K562 (cell line): ENCODE data around the gene PPP2R5A. TPM values are rescaled to one million over a fixed set of nuclear protein-coding genes. Genes with fewer than 3 reads are reported as not detected.

Source experiments
- CBX8 ChIP-seq: fragments of 200-600 bp; sonication (generic); IDR thresholded peaks from 2 replicates; pipeline ENCODE4 v1.6.1; 2012; ENCODE audit warnings: borderline replicate concordance, mixed run types, low read depth, mild to moderate bottlenecking, moderate library complexity, mixed read lengths, low read length, control low read depth, inconsistent platforms; ENCODE audit not compliant: poor library complexity, severe bottlenecking; ENCODE audit errors: extremely low read depth
- EHMT2 ChIP-seq: fragments of 450-650 bp; IDR thresholded peaks from 2 replicates; pipeline ENCODE4 v1.6.1; 2018; ENCODE audit warnings: antibody characterized with exemption
- GTF2A2 ChIP-seq: IDR thresholded peaks from 2 replicates; pipeline ENCODE4 v1.6.1; 2016; ENCODE audit warnings: mild to moderate bottlenecking, missing genetic modification characterization, missing compliant biosample characterization
- HMG20A ChIP-seq: fragments of 450-650 bp; formaldehyde crosslinking; conservative IDR thresholded peaks from 2 replicates; pipeline ENCODE4 v1.4.0; 2020; ENCODE audit warnings: mild to moderate bottlenecking, mixed read lengths
- NFIX ChIP-seq: fragments of 250-450 bp; sonication (Bioruptor Pico); IDR thresholded peaks from 2 replicates; pipeline ENCODE4 v1.4.0; 2020; ENCODE audit warnings: low read depth, mild to moderate bottlenecking, moderate library complexity
- NRF1 ChIP-seq, 2 experiments: fragments of 450-650 bp; IDR thresholded peaks in 1 of 2; conservative IDR thresholded peaks in 1 of 2; 2 replicates each; pipeline ENCODE4 v1.6.1; 2014; ENCODE audit warnings: mild to moderate bottlenecking in 2 of 2
- SAFB ChIP-seq: fragments of 200-400 bp; formaldehyde crosslinking; IDR thresholded peaks from 2 replicates; pipeline ENCODE4 v1.6.1; 2017; ENCODE audit warnings: low read depth, low read length, borderline replicate concordance
- polyA plus RNA-seq, 8 experiments: library from polyadenylated mRNA; depleted of rRNA in 4 of 8; stranded (reverse) in 5 of 8; unstranded in 3 of 8; fragments of >200 nt; fragmentation: Nextera tagmentation in 2 of 8; fragmentation: Illumina TruSeq in 1 of 8; extraction: Ambion mirVana in 2 of 8; extraction: Trizol in 1 of 8; gene quantifications; 2 replicates each; pipeline versions ENCODE4 v1.2.1 to v1.2.3, GENCODE V29; 2011 to 2014; ENCODE audit warnings: inconsistent platforms in 1 of 8, missing spikeins in 1 of 8
- total RNA-seq, 7 experiments: library from RNA; depleted of rRNA in 6 of 7; stranded (reverse); fragments of >200 nt in 6 of 7; fragmentation: Illumina TruSeq in 2 of 7; extraction: Trizol in 2 of 7; gene quantifications; 2 replicates each; pipeline versions ENCODE4 v1.2.1 to v1.2.3, GENCODE V29; 2011 to 2021; ENCODE audit warnings: low replicate concordance in 1 of 7
- TF ChIP-seq, protein P1 (sequence below): fragments of 200-800 bp; sonication (Bioruptor generic); IDR thresholded peaks from 2 replicates; pipeline ENCODE4 v1.6.1; 2016; ENCODE audit warnings: missing genetic modification characterization, missing compliant biosample characterization
- TF ChIP-seq, protein P2 (sequence below): fragments of 250-450 bp; sonication (Bioruptor Pico); IDR thresholded peaks from 2 replicates; pipeline ENCODE4 v1.5.0; 2021; ENCODE audit warnings: mild to moderate bottlenecking, moderate library complexity
- TF ChIP-seq, protein P3 (sequence below): sonication (generic); formaldehyde crosslinking; IDR thresholded peaks from 2 replicates; pipeline ENCODE4 v1.8.0; 2022; ENCODE audit warnings: missing genetic modification reagents, mild to moderate bottlenecking, borderline replicate concordance
- TF ChIP-seq, protein P4 (sequence below): sonication (generic); formaldehyde crosslinking; IDR thresholded peaks from 2 replicates; pipeline ENCODE4 v1.8.0; 2022; ENCODE audit warnings: mild to moderate bottlenecking, missing genetic modification reagents, borderline replicate concordance

The PPP2R5A gene
- total and polyA plus RNA-seq, 9 of the 15 experiments (the other 6 are each of a cell fraction or from before 2014, with no cell fraction given) = 26.9 to 106 (median 64.3) TPM

DNA sequence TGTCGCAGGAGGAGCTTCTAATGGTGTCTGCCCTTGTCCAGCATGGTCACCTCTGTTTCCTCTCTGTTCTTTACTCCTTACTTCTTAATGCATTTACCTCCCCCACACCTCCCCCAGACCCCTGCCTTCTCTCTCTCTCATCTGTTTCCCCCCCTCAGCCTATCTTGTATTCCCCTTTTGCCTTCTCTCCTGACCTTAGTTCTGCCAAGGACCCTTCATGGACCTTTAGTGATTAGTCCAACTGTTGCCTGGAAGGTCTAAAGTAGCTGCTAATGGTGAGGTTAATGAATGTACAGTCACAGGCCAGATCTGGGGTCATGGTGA, 42.3 kb upstream of the PPP2R5A start (continued):
- TF ChIP-seq, protein P1, sequence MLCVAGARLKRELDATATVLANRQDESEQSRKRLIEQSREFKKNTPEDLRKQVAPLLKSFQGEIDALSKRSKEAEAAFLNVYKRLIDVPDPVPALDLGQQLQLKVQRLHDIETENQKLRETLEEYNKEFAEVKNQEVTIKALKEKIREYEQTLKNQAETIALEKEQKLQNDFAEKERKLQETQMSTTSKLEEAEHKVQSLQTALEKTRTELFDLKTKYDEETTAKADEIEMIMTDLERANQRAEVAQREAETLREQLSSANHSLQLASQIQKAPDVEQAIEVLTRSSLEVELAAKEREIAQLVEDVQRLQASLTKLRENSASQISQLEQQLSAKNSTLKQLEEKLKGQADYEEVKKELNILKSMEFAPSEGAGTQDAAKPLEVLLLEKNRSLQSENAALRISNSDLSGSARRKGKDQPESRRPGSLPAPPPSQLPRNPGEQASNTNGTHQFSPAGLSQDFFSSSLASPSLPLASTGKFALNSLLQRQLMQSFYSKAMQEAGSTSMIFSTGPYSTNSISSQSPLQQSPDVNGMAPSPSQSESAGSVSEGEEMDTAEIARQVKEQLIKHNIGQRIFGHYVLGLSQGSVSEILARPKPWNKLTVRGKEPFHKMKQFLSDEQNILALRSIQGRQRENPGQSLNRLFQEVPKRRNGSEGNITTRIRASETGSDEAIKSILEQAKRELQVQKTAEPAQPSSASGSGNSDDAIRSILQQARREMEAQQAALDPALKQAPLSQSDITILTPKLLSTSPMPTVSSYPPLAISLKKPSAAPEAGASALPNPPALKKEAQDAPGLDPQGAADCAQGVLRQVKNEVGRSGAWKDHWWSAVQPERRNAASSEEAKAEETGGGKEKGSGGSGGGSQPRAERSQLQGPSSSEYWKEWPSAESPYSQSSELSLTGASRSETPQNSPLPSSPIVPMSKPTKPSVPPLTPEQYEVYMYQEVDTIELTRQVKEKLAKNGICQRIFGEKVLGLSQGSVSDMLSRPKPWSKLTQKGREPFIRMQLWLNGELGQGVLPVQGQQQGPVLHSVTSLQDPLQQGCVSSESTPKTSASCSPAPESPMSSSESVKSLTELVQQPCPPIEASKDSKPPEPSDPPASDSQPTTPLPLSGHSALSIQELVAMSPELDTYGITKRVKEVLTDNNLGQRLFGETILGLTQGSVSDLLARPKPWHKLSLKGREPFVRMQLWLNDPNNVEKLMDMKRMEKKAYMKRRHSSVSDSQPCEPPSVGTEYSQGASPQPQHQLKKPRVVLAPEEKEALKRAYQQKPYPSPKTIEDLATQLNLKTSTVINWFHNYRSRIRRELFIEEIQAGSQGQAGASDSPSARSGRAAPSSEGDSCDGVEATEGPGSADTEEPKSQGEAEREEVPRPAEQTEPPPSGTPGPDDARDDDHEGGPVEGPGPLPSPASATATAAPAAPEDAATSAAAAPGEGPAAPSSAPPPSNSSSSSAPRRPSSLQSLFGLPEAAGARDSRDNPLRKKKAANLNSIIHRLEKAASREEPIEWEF (CRISPR knock-in tag) = 0 out of 2 replicates have a peak, but pooled peaks have one; percentile 2
- TF ChIP-seq, protein P2, sequence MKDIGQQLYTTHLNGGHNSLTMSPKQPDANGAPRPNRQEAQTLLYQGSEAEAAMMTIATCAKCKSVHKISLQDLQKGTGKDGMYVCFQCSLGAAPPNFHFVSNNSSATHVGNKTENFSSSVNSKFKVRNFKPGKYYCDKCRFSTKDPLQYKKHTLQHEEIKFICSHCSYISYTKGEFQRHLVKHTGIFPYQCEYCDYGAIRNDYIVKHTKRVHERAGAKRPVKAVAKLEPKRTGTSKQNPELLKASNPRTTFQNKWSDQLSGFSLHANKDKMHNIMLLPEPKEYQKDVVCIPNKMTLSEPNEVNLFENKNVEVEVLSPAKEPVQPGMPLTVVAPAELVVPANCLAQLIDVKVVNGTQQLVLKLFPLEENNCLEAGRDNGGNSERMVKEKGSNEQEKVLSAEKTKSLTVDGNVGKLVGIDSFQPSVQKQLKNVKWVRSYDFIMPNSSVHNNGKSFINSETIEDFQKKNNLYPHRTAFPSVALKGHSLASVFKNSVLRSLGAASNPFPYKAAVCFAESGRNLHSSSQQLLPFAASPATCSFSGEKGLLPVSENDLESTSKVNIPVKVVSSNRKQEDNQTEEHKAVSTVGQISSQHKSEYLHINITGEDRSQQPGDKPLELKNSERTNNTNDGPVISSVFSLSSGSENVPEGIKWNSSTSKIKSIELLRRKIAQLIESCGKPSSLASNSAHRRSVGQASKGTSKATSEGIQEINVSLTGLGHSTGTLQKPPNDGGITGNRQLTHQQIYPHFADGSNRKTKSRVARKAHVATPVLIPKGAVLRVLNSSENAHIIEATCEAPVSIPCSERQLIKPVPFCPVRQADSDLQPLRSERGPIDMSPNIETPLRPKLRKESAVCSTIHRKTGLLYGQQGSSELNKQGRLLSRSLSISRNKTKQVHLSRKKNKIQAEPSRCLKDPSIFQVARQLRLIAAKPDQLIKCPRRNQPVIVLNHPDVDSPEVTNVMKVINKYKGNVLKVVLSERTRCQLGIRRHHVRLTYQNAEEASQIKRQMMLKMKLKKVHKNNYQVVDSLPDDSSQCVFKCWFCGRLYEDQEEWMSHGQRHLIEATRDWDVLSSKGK = no peak
- TF ChIP-seq HMG20A (CRISPR knock-in tag) (no peak), SAFB (no peak), CBX8 (no peak), GTF2A2 (tag) (peak; percentile 14; the same call in 1 of the 2 replicates), NRF1 (conservative IDR thresholded peaks at IDR 0.05 in 1 of 2, IDR thresholded peaks at IDR 0.05 in 1 of 2) (no peak), NFIX (no peak), EHMT2 (0 out of 2 replicates have a peak, but pooled peaks have one; percentile 12)
- TF ChIP-seq, protein P3, sequence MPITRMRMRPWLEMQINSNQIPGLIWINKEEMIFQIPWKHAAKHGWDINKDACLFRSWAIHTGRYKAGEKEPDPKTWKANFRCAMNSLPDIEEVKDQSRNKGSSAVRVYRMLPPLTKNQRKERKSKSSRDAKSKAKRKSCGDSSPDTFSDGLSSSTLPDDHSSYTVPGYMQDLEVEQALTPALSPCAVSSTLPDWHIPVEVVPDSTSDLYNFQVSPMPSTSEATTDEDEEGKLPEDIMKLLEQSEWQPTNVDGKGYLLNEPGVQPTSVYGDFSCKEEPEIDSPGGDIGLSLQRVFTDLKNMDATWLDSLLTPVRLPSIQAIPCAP (CRISPR knock-in tag) = no peak
- TF ChIP-seq, protein P4, sequence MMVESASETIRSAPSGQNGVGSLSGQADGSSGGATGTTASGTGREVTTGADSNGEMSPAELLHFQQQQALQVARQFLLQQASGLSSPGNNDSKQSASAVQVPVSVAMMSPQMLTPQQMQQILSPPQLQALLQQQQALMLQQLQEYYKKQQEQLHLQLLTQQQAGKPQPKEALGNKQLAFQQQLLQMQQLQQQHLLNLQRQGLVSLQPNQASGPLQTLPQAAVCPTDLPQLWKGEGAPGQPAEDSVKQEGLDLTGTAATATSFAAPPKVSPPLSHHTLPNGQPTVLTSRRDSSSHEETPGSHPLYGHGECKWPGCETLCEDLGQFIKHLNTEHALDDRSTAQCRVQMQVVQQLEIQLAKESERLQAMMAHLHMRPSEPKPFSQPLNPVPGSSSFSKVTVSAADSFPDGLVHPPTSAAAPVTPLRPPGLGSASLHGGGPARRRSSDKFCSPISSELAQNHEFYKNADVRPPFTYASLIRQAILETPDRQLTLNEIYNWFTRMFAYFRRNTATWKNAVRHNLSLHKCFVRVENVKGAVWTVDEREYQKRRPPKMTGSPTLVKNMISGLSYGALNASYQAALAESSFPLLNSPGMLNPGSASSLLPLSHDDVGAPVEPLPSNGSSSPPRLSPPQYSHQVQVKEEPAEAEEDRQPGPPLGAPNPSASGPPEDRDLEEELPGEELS (CRISPR knock-in tag) = no peak
